OCI-LY3 (cell line): ENCODE measurements around the gene DPP6.

ENCODE experiments used
- H2AFZ ChIP-seq: fragments of 200-600, 300-600 bp; shearing (Covaris generic); 2 replicates; pipeline ENCODE4 v1.6.0; 2014; ENCODE audit warnings: antibody characterized with exemption, low read depth, low read length
- H3K27ac ChIP-seq: fragments of 200-600, 300-600 bp; sonication (generic); 2 replicates; pipeline ENCODE4 v1.5.1; 2014; ENCODE audit warnings: mild to moderate bottlenecking, low read length, moderate library complexity, mixed read lengths
- H3K27me3 ChIP-seq: fragments of 200-600, 300-600 bp; sonication (generic); 2 replicates; pipeline ENCODE4 v1.6.1; 2014; ENCODE audit warnings: low read depth, low read length, mixed read lengths
- H3K36me3 ChIP-seq: fragments of 200-600, 300-600 bp; sonication (generic); replicated peaks from 2 replicates; pipeline ENCODE3; 2014; ENCODE audit warnings: low read depth, low read length, mixed read lengths
- H3K4me1 ChIP-seq: fragments of 300-600, 200-600 bp; sonication (generic); 2 replicates; pipeline ENCODE4 v1.6.1; 2014; ENCODE audit warnings: low read length, mixed read lengths
- H3K4me2 ChIP-seq: fragments of 200-600, 300-600 bp; sonication (generic); 2 replicates; pipeline ENCODE4 v1.6.1; 2014; ENCODE audit warnings: low read length, mixed read lengths
- H3K4me3 ChIP-seq: fragments of 300-600, 200-600 bp; sonication (generic); 2 replicates; pipeline ENCODE4 v1.5.1; 2014; ENCODE audit warnings: antibody characterized with exemption, mild to moderate bottlenecking, low read length, moderate library complexity
- H3K79me2 ChIP-seq: fragments of 300-600, 200-600 bp; shearing (Covaris generic); 2 replicates; pipeline ENCODE4 v1.6.1; 2014; ENCODE audit warnings: mild to moderate bottlenecking, low read length, mixed read lengths
- H3K9ac ChIP-seq: fragments of 300-600, 200-600 bp; shearing (Covaris generic); 2 replicates; pipeline ENCODE4 v1.6.0; 2014; ENCODE audit warnings: mild to moderate bottlenecking, low read length, moderate library complexity
- H3K9me3 ChIP-seq: fragments of 200-600, 300-600 bp; shearing (Covaris generic); 2 replicates; pipeline ENCODE4 v1.6.1; 2014; ENCODE audit warnings: low read length, mixed read lengths; ENCODE audit not compliant: insufficient read depth
- H4K20me1 ChIP-seq: fragments of 200-600, 300-600 bp; sonication (generic); 2 replicates; pipeline ENCODE4 v1.6.1; 2016; ENCODE audit warnings: low read length, mixed read lengths; ENCODE audit not compliant: insufficient read depth
- CTCF ChIP-seq: fragments of 200-600, 300-600 bp; sonication (generic); IDR thresholded peaks from 2 replicates; pipeline ENCODE4 v1.5.1; 2014; ENCODE audit warnings: antibody characterized with exemption, low read length, low read depth
- EZH2phosphoT487 ChIP-seq: fragments of 200-600 bp; shearing (Covaris generic); IDR thresholded peaks from 2 replicates; pipeline ENCODE4 v1.6.1; 2018; ENCODE audit warnings: antibody characterized with exemption, mixed run types, low read depth

Gene DPP6

GRCh38 chr7:154709840-154710520 lies 657.8 kb downstream of the DPP6 start:
- no peak overlapping the region for H2AFZ ChIP-seq
- no peaks in the 10 kb centered on the region for H3K4me1 ChIP-seq
- H3K4me3 ChIP-seq, result no peak overlapping the region
- H3K4me2 ChIP-seq, result no peak overlapping the region
- no peak overlapping the region for H3K9ac ChIP-seq
- no peaks in the 10 kb centered on the region for H3K79me2 ChIP-seq
- no peaks in the 10 kb centered on the region for H3K9me3 ChIP-seq
- H3K36me3 ChIP-seq, result no peaks in the 10 kb centered on the region
- H3K27me3 ChIP-seq, result peaks cover 12% of the 10 kb centered on the region; the same call in 1 of the 2 replicates
- H4K20me1 ChIP-seq, result no peaks in the 10 kb centered on the region
- TF ChIP-seq CTCF (no peak), EZH2phosphoT487 (no peak)
- H3K27ac ChIP-seq, result no peak overlapping the region

GRCh38 chr7:154720016-154720415 lies 667.8 kb downstream of the DPP6 start:
- Histone ChIP-seq H3K4me1 (no peaks in the 10 kb centered on the region), H3K9me3 (no peaks in the 10 kb centered on the region), H3K4me2 (no peak overlapping the region), H3K9ac (no peak overlapping the region), H3K79me2 (no peaks in the 10 kb centered on the region), H2AFZ (no peak overlapping the region), H3K4me3 (no peak overlapping the region), H3K27me3 (no peaks in the 10 kb centered on the region), H3K36me3 (no peaks in the 10 kb centered on the region), H4K20me1 (no peaks in the 10 kb centered on the region), H3K27ac (no peak overlapping the region)
- TF ChIP-seq CTCF (no peak), EZH2phosphoT487 (no peak)

GRCh38 chr7:154721086-154721485 lies 668.9 kb downstream of the DPP6 start:
- no peak overlapping the region for H3K9ac ChIP-seq

GRCh38 chr7:154726368-154726767 lies 674.2 kb downstream of the DPP6 start:
- Histone ChIP-seq H3K36me3 (no peaks in the 10 kb centered on the region), H4K20me1 (no peaks in the 10 kb centered on the region), H3K79me2 (no peaks in the 10 kb centered on the region), H3K27ac (no peak overlapping the region), H3K4me3 (no peak overlapping the region), H3K9me3 (no peaks in the 10 kb centered on the region), H3K4me2 (no peak overlapping the region), H3K27me3 (no peaks in the 10 kb centered on the region; the same call in 1 of the 2 replicates), H3K4me1 (no peaks in the 10 kb centered on the region), H2AFZ (no peak overlapping the region), H3K9ac (no peak overlapping the region)
- no peak for TF ChIP-seq EZH2phosphoT487
- TF ChIP-seq CTCF, result no peak

More at GRCh38 chr7:154721086-154721485, 668.9 kb downstream of the DPP6 start:
- Histone ChIP-seq H3K4me2 (no peak overlapping the region), H3K27ac (no peak overlapping the region), H3K4me3 (no peak overlapping the region), H3K9me3 (no peaks in the 10 kb centered on the region), H3K36me3 (no peaks in the 10 kb centered on the region), H3K4me1 (no peaks in the 10 kb centered on the region), H4K20me1 (no peaks in the 10 kb centered on the region), H3K79me2 (no peaks in the 10 kb centered on the region), H2AFZ (no peak overlapping the region), H3K27me3 (no peaks in the 10 kb centered on the region)
- TF ChIP-seq CTCF (no peak), EZH2phosphoT487 (no peak)
